Ovary (tissue), 9 donors: ENCODE data around the gene GNB1L. TPM values are rescaled to one million over a fixed set of nuclear protein-coding genes. Genes with fewer than 3 reads are reported as not detected.

Experiments
- DNase-seq, 5 donors: peaks; one replicate each; pipeline ENCODE4 v3.0.0-alpha.2; 2019 to 2020
- H3K27ac ChIP-seq, 2 donors: fragments of 200-600 bp; one replicate each; pipeline versions ENCODE4 v1.5.1 to v1.8.0; 2019 to 2022
- H3K27me3 ChIP-seq: fragments of 200-600 bp; one replicate; pipeline ENCODE4 v1.8.0; 2022
- H3K36me3 ChIP-seq: fragments of 200-600 bp; sonication (generic); one replicate; pipeline ENCODE4 v1.5.1; 2019
- H3K4me1 ChIP-seq: one replicate; pipeline ENCODE4 v1.8.1; 2013; ENCODE audit warnings: mild to moderate bottlenecking, moderate library complexity; ENCODE audit not compliant: insufficient read depth
- H3K4me3 ChIP-seq: fragments of 200-600 bp; sonication (generic); one replicate; pipeline ENCODE4 v1.5.1; 2017
- H3K9me3 ChIP-seq, 2 donors: fragments of 200-600 bp in 1 of 2; sonication (generic) in 1 of 2; one replicate each; pipeline versions ENCODE4 v1.5.1 to v1.8.1; 2013 to 2019; ENCODE audit warnings: mild to moderate bottlenecking in 1 of 2, moderate library complexity in 1 of 2
- EP300 ChIP-seq: sonication (generic); formaldehyde crosslinking; IDR thresholded peaks from one replicate; pipeline ENCODE4 v1.6.1; 2017; ENCODE audit warnings: antibody characterized with exemption
- POLR2A ChIP-seq: fragments of 450-650 bp; IDR thresholded peaks from one replicate; pipeline ENCODE4 v1.6.1; 2017; ENCODE audit warnings: antibody characterized with exemption, mild to moderate bottlenecking, moderate library complexity
- WGBS, 3 donors: extraction: QIAGEN DNeasy Blood & Tissue Kit in 1 of 3; methylation state at CpG; one replicate each; pipeline versions ENCODE4 v1.1.5 to v1.1.7; 2013 to 2017; 5-methylcytosine and 5-hydroxymethylcytosine counted together
- intact Hi-C, 4 donors: fragments of 100-400 bp; cut with DNase I; formaldehyde crosslinking; loops; one replicate each; pipeline versions ENCODE4 v1.11.0 to v1.15.1; 2022 to 2023
- polyA plus RNA-seq, 2 donors: library from polyadenylated mRNA; stranded (reverse); fragments of 200-250 nt in 1 of 2; fragments of 350-450 nt in 1 of 2; fragmentation: Illumina TruSeq in 1 of 2; extraction: RNeasy Lipid Tissue Mini Kit (QIAGEN cat#74804) in 1 of 2; gene quantifications; one replicate each; pipeline ENCODE4 v1.2.3, GENCODE V29; 2013 to 2014
- total RNA-seq, 7 donors: library from RNA; depleted of rRNA in 2 of 7; stranded (reverse); fragments of >200 nt in 2 of 7; fragmentation: NEBNext Ultra II Directional in 3 of 7; extraction: Animal tissue kit (Norgen Biotek cat#: 25700) in 3 of 7; gene quantifications; one replicate each; pipeline versions ENCODE4 v1.1.0 to v1.2.4, GENCODE V29; 2016 to 2023
- TF ChIP-seq, protein P1 (sequence below), 3 donors: fragments of 450-650 bp in 2 of 3; fragments of 200-600 bp in 1 of 3; IDR thresholded peaks; one replicate each; pipeline versions ENCODE4 v1.5.1 to v1.8.0; 2016 to 2022; ENCODE audit warnings: antibody characterized with exemption in 3 of 3, mild to moderate bottlenecking in 1 of 3
- donor health status: DM: no; HTN: no; CAD: no; lungs with moderate emphysema.
- donor health status: DM: no; HTN: no; CAD: no.
- donor health status: Bipolar disorder and iron deficiency.
- donor health status: DM: yes; HTN: yes; CAD: no.
- donor health status: DM: no; HTN: no; CAD: no.
- donor health status: DM: yes; HTN: yes; CAD: no.

GNB1L gene
- total and polyA plus RNA-seq, 9 donors = 3.1 to 14.9 (median 5.8) TPM; not detected in 1

DNA sequence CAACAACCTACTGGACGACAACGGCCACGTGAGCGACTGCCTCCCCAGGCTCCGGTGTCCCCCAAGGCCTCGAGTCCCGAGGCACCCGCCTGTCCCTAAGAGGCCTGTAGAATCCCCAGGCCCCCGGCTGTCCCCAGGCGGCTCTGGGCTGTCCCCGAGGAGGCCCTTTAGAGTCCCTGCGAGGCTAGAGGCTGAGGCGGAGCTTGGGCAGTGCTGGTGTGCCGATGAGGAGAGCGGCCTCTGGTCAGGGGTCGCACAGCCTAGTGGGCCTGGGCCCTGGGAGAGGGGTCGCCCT is 90.4 kb downstream of the GNB1L start:
- intact Hi-C loops = no loop called here
- 68 to 78% (median 73%) methylated on average over 17 of the region's 17 CpGs for WGBS, 3 donors

DNA sequence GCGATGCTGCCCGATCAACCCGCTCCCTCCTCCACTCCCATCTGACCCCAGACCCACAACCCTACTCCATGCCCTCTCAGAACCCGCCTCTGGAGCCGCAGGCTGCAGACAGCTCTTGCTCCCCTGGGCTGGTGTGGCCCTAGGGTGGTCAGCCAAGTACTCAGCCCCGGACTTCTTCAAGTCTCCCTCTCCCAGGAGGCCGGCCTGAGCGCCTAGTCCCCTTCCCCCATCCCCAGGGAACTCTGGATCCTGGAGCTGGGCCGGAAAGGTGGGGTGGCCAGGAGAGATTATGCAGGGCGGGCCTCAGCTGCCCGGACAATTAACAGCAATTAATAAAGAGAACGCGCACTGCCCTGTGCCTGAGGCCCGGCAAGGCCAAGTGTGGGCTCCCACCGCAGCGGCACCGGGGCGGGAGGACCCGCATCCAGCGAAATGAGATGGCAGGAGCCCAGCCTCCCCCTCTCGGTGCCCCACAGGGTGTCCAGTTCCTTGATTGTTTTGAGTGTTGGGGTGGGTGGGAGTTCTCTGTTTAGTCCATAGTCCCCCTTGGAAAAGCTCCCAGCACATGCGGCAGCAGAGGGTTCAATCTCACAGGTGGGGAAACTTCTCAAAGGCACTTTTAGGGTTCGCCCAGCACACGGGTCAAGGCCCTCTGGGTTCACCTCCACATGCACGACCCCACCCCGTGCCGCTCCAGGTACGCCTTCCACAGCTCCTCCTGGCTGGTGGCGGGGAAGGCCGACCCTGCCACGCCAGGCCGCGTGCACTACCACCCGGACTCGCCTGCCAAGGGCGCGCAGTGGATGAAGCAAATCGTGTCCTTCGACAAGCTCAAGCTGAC is 91.0 kb downstream of the GNB1L start:
- Histone ChIP-seq H3K4me1 (no peaks in the 10 kb centered on the region), H3K9me3 (no peaks in the 10 kb centered on the region), H3K27ac (no peak overlapping the region), H3K36me3 (no peaks in the 10 kb centered on the region), H3K27me3 (peaks cover 2% of the 10 kb centered on the region), H3K4me3 (no peak overlapping the region)
- intact Hi-C loops = no loop called here
- no peak for DNase-seq
- TF ChIP-seq, protein P1, sequence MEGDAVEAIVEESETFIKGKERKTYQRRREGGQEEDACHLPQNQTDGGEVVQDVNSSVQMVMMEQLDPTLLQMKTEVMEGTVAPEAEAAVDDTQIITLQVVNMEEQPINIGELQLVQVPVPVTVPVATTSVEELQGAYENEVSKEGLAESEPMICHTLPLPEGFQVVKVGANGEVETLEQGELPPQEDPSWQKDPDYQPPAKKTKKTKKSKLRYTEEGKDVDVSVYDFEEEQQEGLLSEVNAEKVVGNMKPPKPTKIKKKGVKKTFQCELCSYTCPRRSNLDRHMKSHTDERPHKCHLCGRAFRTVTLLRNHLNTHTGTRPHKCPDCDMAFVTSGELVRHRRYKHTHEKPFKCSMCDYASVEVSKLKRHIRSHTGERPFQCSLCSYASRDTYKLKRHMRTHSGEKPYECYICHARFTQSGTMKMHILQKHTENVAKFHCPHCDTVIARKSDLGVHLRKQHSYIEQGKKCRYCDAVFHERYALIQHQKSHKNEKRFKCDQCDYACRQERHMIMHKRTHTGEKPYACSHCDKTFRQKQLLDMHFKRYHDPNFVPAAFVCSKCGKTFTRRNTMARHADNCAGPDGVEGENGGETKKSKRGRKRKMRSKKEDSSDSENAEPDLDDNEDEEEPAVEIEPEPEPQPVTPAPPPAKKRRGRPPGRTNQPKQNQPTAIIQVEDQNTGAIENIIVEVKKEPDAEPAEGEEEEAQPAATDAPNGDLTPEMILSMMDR (IDR thresholded peaks at IDR 0.05) = no peak
- TF ChIP-seq EP300 (no peak), POLR2A (no peak)
- WGBS, 3 donors = 55 to 69% (median 57%) methylated on average over 38 to 39 of the region's 39 CpGs

More for the DNA sequence above, 90.4 kb downstream of the GNB1L start:
- Histone ChIP-seq H3K4me3 (no peak overlapping the region), H3K27me3 (no peaks in the 10 kb centered on the region), H3K36me3 (no peaks in the 10 kb centered on the region), H3K9me3 (no peaks in the 10 kb centered on the region), H3K27ac (no peak overlapping the region), H3K4me1 (no peaks in the 10 kb centered on the region)
- no peak for DNase-seq
- TF ChIP-seq EP300 (no peak), POLR2A (no peak)
- TF ChIP-seq, protein P1 (IDR thresholded peaks at IDR 0.05) = no peak

DNA sequence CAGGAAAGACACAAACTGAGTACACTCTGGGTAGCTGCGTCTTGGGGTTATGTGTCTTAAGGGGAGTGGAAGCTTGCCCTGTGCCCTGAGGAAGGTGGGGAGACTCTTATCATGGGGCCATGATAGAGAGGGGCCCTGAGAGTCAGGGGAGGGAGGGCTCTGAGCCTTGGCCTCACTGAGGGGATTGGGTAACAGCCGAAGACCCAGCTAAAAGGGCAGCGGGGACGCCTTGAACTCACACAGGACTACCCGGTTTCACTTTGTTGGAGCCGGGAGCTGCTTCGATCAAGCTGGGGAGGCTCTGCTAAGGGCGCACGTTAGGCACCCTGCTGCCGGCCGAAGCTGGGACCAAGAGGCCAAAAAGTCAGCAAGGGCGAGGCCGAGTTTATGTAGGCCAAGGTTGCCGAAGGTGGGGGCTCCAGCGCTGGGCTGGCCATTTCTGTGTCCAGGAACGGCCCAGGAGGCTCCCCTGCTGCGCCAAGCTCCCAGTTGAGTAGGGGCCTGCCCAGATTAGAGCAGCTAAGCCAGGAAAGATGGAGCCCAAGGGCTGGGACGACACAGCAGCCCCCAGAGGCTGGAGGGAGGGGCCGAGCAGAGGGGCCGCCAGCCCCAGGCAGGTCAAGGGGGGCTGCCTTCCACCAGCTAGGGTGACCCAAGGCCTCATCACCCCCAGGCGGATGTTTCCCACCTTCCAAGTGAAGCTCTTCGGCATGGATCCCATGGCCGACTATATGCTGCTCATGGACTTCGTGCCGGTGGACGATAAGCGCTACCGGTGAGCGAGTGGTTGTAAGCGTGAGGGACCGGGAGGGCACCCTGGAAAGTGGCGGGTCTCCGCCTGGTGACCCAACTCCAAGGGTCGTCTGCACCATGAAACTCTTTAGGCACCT is 91.9 kb downstream of the GNB1L start:
- intact Hi-C loops = no loop called here
- 79 to 85% (median 85%) methylated on average over 34 of the region's 34 CpGs for WGBS, 3 donors

More for the DNA sequence above, 91.9 kb downstream of the GNB1L start:
- Histone ChIP-seq H3K27ac (no peak overlapping the region), H3K4me3 (no peak overlapping the region), H3K4me1 (no peaks in the 10 kb centered on the region), H3K36me3 (no peaks in the 10 kb centered on the region), H3K9me3 (no peaks in the 10 kb centered on the region), H3K27me3 (peaks cover 4% of the 10 kb centered on the region)
- DNase-seq = no peak
- TF ChIP-seq EP300 = no peak
- TF ChIP-seq, protein P1 (IDR thresholded peaks at IDR 0.05) = no peak
- TF ChIP-seq POLR2A = no peak
